Neural progenitor cell (in vitro differentiated cells): ENCODE measurements around the gene FAM110A.

Experiments
- EZH2phosphoT487 ChIP-seq: fragments of 200-600 bp; sonication (generic); IDR thresholded peaks from 2 replicates; pipeline ENCODE4 v1.6.1; 2017; ENCODE audit warnings: antibody characterized with exemption
- TF ChIP-seq, protein P1 (sequence below): fragments of 200-600 bp; sonication (generic); IDR thresholded peaks from 2 replicates; pipeline ENCODE4 v1.5.1; 2017; ENCODE audit warnings: antibody characterized with exemption, mild to moderate bottlenecking

DNA sequence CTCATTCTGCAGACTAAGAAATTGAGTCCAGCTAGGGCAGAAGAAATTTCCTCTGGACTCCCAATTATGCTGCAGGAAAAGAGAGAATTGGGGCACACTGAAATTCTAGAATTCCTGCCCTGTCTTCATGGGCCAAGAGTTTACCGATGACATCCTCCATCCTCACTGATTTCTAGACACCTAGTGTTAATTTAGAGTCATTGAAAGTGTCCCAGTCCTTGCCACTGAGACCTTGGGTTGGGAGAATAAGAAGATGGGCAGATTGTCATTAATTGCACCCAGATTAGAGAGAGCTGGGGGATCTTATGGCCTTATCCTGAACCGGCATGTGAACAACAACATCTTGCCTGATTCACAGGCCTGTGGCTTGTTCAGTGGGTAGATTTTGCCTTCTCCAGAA, 53.6 kb downstream of the FAM110A start:
- TF ChIP-seq, protein P1, sequence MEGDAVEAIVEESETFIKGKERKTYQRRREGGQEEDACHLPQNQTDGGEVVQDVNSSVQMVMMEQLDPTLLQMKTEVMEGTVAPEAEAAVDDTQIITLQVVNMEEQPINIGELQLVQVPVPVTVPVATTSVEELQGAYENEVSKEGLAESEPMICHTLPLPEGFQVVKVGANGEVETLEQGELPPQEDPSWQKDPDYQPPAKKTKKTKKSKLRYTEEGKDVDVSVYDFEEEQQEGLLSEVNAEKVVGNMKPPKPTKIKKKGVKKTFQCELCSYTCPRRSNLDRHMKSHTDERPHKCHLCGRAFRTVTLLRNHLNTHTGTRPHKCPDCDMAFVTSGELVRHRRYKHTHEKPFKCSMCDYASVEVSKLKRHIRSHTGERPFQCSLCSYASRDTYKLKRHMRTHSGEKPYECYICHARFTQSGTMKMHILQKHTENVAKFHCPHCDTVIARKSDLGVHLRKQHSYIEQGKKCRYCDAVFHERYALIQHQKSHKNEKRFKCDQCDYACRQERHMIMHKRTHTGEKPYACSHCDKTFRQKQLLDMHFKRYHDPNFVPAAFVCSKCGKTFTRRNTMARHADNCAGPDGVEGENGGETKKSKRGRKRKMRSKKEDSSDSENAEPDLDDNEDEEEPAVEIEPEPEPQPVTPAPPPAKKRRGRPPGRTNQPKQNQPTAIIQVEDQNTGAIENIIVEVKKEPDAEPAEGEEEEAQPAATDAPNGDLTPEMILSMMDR: no peak
- TF ChIP-seq EZH2phosphoT487: no peak
